ENCODE data around the gene MT1M. TPM values are rescaled to one million over a fixed set of nuclear protein-coding genes. Genes with fewer than 3 reads are reported as not detected.
"Not testable (repeated sequence)": the region's sequence is repeated elsewhere in the genome, so short reads cannot be mapped to it uniquely, and the experiment has no call there.

The MT1M gene
- total RNA-seq, 4 donors from 2014 or later, result 5.3 to 10.0 (median 7.3) TPM; not detected in 1

DNA sequence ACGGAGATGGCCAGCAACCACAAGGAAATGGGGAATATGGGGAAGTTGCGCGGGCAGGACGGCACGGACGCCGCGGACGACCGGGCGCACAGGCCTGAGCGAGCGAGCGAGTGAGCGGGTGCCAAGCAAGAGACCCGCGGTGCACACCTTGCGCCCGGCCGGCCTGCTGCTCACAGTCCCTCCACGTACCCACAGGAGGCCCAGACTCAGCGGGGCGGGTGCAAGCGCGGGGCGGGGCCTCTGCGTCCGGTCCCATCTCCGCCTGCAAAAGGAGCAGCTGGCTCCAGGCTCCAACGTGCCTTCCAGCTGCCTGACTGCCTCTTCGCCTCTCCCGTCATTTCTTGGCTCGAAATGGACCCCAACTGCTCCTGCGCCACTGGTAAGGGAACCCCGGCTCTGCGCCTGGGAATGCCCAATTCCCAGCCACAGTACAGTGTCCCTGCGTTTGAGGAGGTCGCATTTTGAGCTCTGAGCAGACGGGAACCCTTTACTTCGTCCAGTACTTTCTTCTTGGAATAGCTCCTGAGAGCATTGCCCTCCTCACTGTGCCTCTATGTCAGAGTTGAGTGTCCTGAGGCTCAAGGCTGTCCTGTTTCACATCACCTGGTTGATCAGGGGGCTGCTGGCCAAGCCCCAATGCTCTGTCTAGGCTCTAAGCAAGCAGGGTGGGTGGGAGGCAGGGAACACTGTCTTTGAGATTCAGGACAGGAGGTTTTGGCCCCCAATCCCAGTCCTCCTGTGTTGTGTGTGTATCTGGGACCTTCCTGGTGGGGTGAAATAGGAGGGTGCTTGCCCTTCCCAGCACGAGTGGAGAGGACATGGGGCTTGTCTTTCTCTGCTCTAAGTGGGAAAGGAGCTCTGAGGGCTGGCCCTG, 15.0 kb upstream of the MT1M start:
- in situ Hi-C loops (cut with MboI; ENCODE audit: low sequenced_read_pairs in 4 of 4), result no loop called here
- H3K9me3 ChIP-seq, result no peaks in the 10 kb centered on the region
- peak overlapping the region; percentile 47 to 63 (median 55) for H3K4me3 ChIP-seq
- no peaks in the 10 kb centered on the region for H3K27me3 ChIP-seq
- DNase-seq (peak; percentile 58 to 87), ATAC-seq (peak; percentile 80 to 91)
- peak overlapping the region; percentile 65 to 77 (median 74) for H3K27ac ChIP-seq
- intact Hi-C loops (cut with DNase I; ENCODE audit: low total_unique reads), result no loop called here
- H3K36me3 ChIP-seq, result no peaks in the 10 kb centered on the region
- H3K4me1 ChIP-seq, result peaks cover 9 to 20% of the 10 kb centered on the region in 2 donors
- peak; percentile 48 to 49 for TF ChIP-seq POLR2A (IDR thresholded peaks at IDR 0.05)
- TF ChIP-seq CTCF (IDR thresholded peaks at IDR 0.05 in 4 of 5, conservative IDR thresholded peaks at IDR 0.05 in 1 of 5), result peak in 2 of 5 experiments; percentile 15 to 29

DNA sequence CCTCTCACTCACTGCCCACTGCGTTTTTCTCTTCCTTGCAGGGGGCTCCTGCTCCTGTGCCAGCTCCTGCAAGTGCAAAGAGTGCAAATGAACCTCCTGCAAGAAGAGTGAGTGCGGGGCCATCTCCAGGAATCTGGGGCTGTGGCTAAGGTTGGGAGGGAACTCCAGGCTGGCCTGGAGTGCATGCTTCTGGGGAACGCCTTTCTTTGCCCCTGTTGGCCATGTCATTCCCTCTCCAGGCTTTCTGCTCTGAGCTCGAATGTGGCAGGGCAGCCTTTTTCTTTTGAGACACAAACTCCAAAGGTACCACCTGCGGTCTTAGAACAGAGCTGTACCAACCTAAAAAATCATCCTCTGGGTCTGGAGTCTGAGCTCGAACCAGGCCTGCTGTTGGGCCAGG, 14.3 kb upstream of the MT1M start:
- Histone ChIP-seq H3K27me3 (no peaks in the 10 kb centered on the region), H3K27ac (peak overlapping the region in 1 of 4 donors; percentile 77), H3K4me3 (peak overlapping the region in 1 of 4 donors; percentile 47), H3K4me1 (peaks cover 9 to 19% of the 10 kb centered on the region in 2 donors), H3K36me3 (no peaks in the 10 kb centered on the region), H3K9me3 (no peaks in the 10 kb centered on the region)
- no peak for ATAC-seq
- TF ChIP-seq POLR2A (IDR thresholded peaks at IDR 0.05) (no peak), CTCF (IDR thresholded peaks at IDR 0.05 in 4 of 5, conservative IDR thresholded peaks at IDR 0.05 in 1 of 5) (no peak)
- in situ Hi-C loops (cut with MboI; ENCODE audit: low sequenced_read_pairs in 4 of 4) (no loop called here), intact Hi-C loops (cut with DNase I; ENCODE audit: low total_unique reads) (no loop called here)
- DNase-seq, result no peak

- Histone ChIP-seq H3K9me3 (no peaks in the 10 kb centered on the region), H3K4me3 (no peak overlapping the region), H3K4me1 (peaks cover 9 to 25% of the 10 kb centered on the region in 2 donors), H3K36me3 (no peaks in the 10 kb centered on the region), H3K27me3 (no peaks in the 10 kb centered on the region), H3K27ac (no peak overlapping the region)
- ATAC-seq (no peak), DNase-seq (no peak)
- intact Hi-C loops (cut with DNase I; ENCODE audit: low total_unique reads) (no loop called here), in situ Hi-C loops (cut with MboI; ENCODE audit: low sequenced_read_pairs in 4 of 4) (no loop called here)
- no peak for TF ChIP-seq CTCF (IDR thresholded peaks at IDR 0.05 in 4 of 5, conservative IDR thresholded peaks at IDR 0.05 in 1 of 5)
These were observed 12.0 kb upstream of the MT1M start for GRCh38 chr16:56620339-56620897.

- H3K4me3 ChIP-seq; H3K27ac ChIP-seq; H3K36me3 ChIP-seq; ATAC-seq; H3K9me3 ChIP-seq; H3K27me3 ChIP-seq; intact Hi-C loops (cut with DNase I; ENCODE audit: low total_unique reads); DNase-seq; in situ Hi-C loops (cut with MboI; ENCODE audit: low sequenced_read_pairs in 4 of 4): not testable (repeated sequence)
- peaks cover 19 to 34% of the 10 kb centered on the region in 2 donors for H3K4me1 ChIP-seq
These were observed 10.6 kb upstream of the MT1M start for GRCh38 chr16:56621665-56622445.

DNA sequence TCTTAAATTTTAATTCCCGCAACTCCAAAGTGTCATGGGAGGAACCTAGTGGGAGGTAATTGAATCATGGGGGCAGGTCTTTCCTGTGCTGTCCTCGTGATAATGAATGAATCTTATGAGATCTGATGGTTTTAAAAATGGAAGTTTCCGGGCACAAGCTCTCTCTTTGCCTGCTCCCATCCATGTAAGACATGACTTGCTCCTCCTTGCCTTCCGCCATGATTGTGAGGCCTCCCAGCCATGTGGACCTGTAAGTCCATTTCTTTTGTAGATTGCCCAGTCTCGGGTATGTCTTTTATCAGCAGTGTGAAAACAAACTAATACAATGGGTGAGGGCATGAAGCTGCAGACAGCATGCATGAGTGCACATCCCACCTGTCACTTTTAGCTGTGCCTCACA, 9.3 kb upstream of the MT1M start:
- ATAC-seq; in situ Hi-C loops (cut with MboI; ENCODE audit: low sequenced_read_pairs in 4 of 4); H3K9me3 ChIP-seq; intact Hi-C loops (cut with DNase I; ENCODE audit: low total_unique reads); H3K27ac ChIP-seq; H3K4me3 ChIP-seq; H3K27me3 ChIP-seq; H3K36me3 ChIP-seq; DNase-seq: not testable (repeated sequence)
- peaks cover 18 to 26% of the 10 kb centered on the region in 2 donors for H3K4me1 ChIP-seq

Measured in gastrocnemius medialis (tissue), 4 donors.